ENCODE measurements around the gene HSD17B11. TPM values are rescaled to one million over a fixed set of nuclear protein-coding genes. Genes with fewer than 3 reads are reported as not detected.

Gene HSD17B11
- total RNA-seq (64.1 and 69.6 TPM in 2 replicates), polyA plus RNA-seq (39.1 and 60.5 TPM in 2 replicates), polyA minus RNA-seq (ENCODE audit: low replicate concordance) (0.63 and 1.6 TPM in 2 replicates)
- 25.1 and 35.5 TPM in 2 replicates for polyA plus RNA-seq (2012)

- Histone ChIP-seq H3K79me2 (ENCODE audit: control insufficient read depth, insufficient read depth, low read length) (peaks cover 34% of the 10 kb centered on the region), H4K20me1 (ENCODE audit: control insufficient read depth, extremely low read depth, insufficient read depth, low read length) (no peaks in the 10 kb centered on the region), H3K9me3 (ENCODE audit: control insufficient read depth, insufficient read depth, low read depth, low read length) (no peaks in the 10 kb centered on the region), H3K4me2 (ENCODE audit: extremely low read depth, insufficient read depth, low read length) (peak within 1 kb of the TSS; percentile 90), H3K4me1 (ENCODE audit: control insufficient read depth, extremely low read depth, insufficient read depth, low read length) (no peaks in the 10 kb centered on the region), H3K36me3 (ENCODE audit: control insufficient read depth, insufficient read depth, low read length) (no peaks in the 10 kb centered on the region), H3K27me3 (ENCODE audit: control insufficient read depth, insufficient read depth, low read length) (no peaks in the 10 kb centered on the region), H3K27ac (ENCODE audit: insufficient read depth, low read length) (peak within 1 kb of the TSS; percentile 68), H3K9ac (ENCODE audit: insufficient read depth, low read length) (peak within 1 kb of the TSS; percentile 62), H2AFZ (ENCODE audit: low read length) (peak within 1 kb of the TSS; percentile 88), H3K4me3 (replicated peaks in 1 of 4; ENCODE audit: control extremely low read depth in 1 of 4, insufficient read depth in 1 of 4, low read depth in 3 of 4, low read length in 4 of 4) (peak within 1 kb of the TSS; percentile 73 to 93 (median 83))
- TF ChIP-seq, protein P1, sequence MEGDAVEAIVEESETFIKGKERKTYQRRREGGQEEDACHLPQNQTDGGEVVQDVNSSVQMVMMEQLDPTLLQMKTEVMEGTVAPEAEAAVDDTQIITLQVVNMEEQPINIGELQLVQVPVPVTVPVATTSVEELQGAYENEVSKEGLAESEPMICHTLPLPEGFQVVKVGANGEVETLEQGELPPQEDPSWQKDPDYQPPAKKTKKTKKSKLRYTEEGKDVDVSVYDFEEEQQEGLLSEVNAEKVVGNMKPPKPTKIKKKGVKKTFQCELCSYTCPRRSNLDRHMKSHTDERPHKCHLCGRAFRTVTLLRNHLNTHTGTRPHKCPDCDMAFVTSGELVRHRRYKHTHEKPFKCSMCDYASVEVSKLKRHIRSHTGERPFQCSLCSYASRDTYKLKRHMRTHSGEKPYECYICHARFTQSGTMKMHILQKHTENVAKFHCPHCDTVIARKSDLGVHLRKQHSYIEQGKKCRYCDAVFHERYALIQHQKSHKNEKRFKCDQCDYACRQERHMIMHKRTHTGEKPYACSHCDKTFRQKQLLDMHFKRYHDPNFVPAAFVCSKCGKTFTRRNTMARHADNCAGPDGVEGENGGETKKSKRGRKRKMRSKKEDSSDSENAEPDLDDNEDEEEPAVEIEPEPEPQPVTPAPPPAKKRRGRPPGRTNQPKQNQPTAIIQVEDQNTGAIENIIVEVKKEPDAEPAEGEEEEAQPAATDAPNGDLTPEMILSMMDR (conservative IDR thresholded peaks at IDR 0.05 in 1 of 2, IDR thresholded peaks at IDR 0.05 in 1 of 2; ENCODE audit: low read depth in 1 of 2, low read length in 2 of 2), result peak; percentile 24 to 39
- no peak for TF ChIP-seq EZH2 (IDR thresholded peaks at IDR 0.05; ENCODE audit: low read length, missing control alignments)
- peak; percentile 93 to 95 for DNase-seq (ENCODE audit: low read depth in 2 of 2)
Observed at GRCh38 chr4:87390891-87391575, at the start of gene HSD17B11. TSS of gene HSD17B11 (minus strand) at chr4:87391188. CDS start at chr4:87391070, 118 bp downstream.

DNA sequence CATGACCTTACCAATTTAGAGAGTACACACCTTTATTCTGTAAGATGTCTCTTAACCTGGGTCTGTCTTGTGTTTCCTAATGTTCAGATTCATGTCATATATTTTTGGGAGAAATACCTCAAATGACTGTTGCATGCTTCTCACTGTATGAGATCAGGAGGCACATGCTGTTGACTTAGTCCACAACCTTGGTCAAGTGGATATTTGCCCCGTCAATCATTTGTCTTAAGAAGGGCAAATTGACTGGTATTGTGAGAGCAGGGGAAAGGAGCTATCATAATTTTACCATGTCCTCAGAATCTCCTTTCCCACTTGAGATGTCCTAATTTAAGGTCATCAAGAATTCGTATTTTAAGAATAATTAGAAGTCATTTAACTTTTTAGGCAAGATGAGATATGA, 42.4 kb upstream of the HSD17B11 start:
- H3K27me3 ChIP-seq (ENCODE audit: control insufficient read depth, insufficient read depth, low read length), result no peaks in the 10 kb centered on the region
- H3K9me3 ChIP-seq (ENCODE audit: control insufficient read depth, insufficient read depth, low read depth, low read length), result no peaks in the 10 kb centered on the region
- no peak overlapping the region for H3K4me3 ChIP-seq (replicated peaks in 1 of 4; ENCODE audit: control extremely low read depth in 1 of 4, insufficient read depth in 1 of 4, low read depth in 3 of 4, low read length in 4 of 4)
- no peak for TF ChIP-seq EZH2 (IDR thresholded peaks at IDR 0.05; ENCODE audit: low read length, missing control alignments)
- TF ChIP-seq, protein P1 (conservative IDR thresholded peaks at IDR 0.05 in 1 of 2, IDR thresholded peaks at IDR 0.05 in 1 of 2; ENCODE audit: low read depth in 1 of 2, low read length in 2 of 2), result no peak
- H3K79me2 ChIP-seq (ENCODE audit: control insufficient read depth, insufficient read depth, low read length), result peaks cover 12% of the 10 kb centered on the region
- H4K20me1 ChIP-seq (ENCODE audit: control insufficient read depth, extremely low read depth, insufficient read depth, low read length), result no peaks in the 10 kb centered on the region
- H3K4me1 ChIP-seq (ENCODE audit: control insufficient read depth, extremely low read depth, insufficient read depth, low read length), result no peaks in the 10 kb centered on the region
- no peak for DNase-seq (ENCODE audit: low read depth in 2 of 2)
- no peak overlapping the region for H3K9ac ChIP-seq (ENCODE audit: insufficient read depth, low read length)
- H3K27ac ChIP-seq (ENCODE audit: insufficient read depth, low read length), result no peak overlapping the region
- H3K4me2 ChIP-seq (ENCODE audit: extremely low read depth, insufficient read depth, low read length), result no peak overlapping the region
- peaks cover 2% of the 10 kb centered on the region for H3K36me3 ChIP-seq (ENCODE audit: control insufficient read depth, insufficient read depth, low read length)
- no peak overlapping the region for H2AFZ ChIP-seq (ENCODE audit: low read length)

- Histone ChIP-seq H3K79me2 (ENCODE audit: control insufficient read depth, insufficient read depth, low read length) (peaks cover 22% of the 10 kb centered on the region), H3K27me3 (ENCODE audit: control insufficient read depth, insufficient read depth, low read length) (no peaks in the 10 kb centered on the region), H3K27ac (ENCODE audit: insufficient read depth, low read length) (no peak overlapping the region), H4K20me1 (ENCODE audit: control insufficient read depth, extremely low read depth, insufficient read depth, low read length) (no peaks in the 10 kb centered on the region), H3K9me3 (ENCODE audit: control insufficient read depth, insufficient read depth, low read depth, low read length) (no peaks in the 10 kb centered on the region), H2AFZ (ENCODE audit: low read length) (no peak overlapping the region), H3K9ac (ENCODE audit: insufficient read depth, low read length) (no peak overlapping the region), H3K4me2 (ENCODE audit: extremely low read depth, insufficient read depth, low read length) (no peak overlapping the region), H3K4me3 (replicated peaks in 1 of 4; ENCODE audit: control extremely low read depth in 1 of 4, insufficient read depth in 1 of 4, low read depth in 3 of 4, low read length in 4 of 4) (no peak overlapping the region), H3K4me1 (ENCODE audit: control insufficient read depth, extremely low read depth, insufficient read depth, low read length) (no peaks in the 10 kb centered on the region), H3K36me3 (ENCODE audit: control insufficient read depth, insufficient read depth, low read length) (no peaks in the 10 kb centered on the region)
- peak in 1 of 2 donors; percentile 52 for DNase-seq (ENCODE audit: low read depth in 2 of 2)
- TF ChIP-seq, protein P1 (conservative IDR thresholded peaks at IDR 0.05 in 1 of 2, IDR thresholded peaks at IDR 0.05 in 1 of 2; ENCODE audit: low read depth in 1 of 2, low read length in 2 of 2), result no peak
- no peak for TF ChIP-seq EZH2 (IDR thresholded peaks at IDR 0.05; ENCODE audit: low read length, missing control alignments)
Observed at GRCh38 chr4:87430038-87430437, 39.0 kb upstream of the HSD17B11 start.

Measured in fibroblast of lung (primary cell).